Myocyte (in vitro differentiated cells): ENCODE results near the gene FOXR1. TPM values are rescaled to one million over a fixed set of nuclear protein-coding genes. Genes with fewer than 3 reads are reported as not detected.

Source experiments
- DNase-seq: peaks from one replicate; pipeline ENCODE4 v3.0.0-alpha.2; 2012; ENCODE audit warnings: low read depth
- polyA plus RNA-seq: library from polyadenylated mRNA; unstranded; fragments of >200 nt; gene quantifications from one replicate; pipeline ENCODE4 v1.2.1, GENCODE V29; 2012; ENCODE audit warnings: missing spikeins
- total RNA-seq: library from RNA; depleted of rRNA; stranded (reverse); fragments of >200 nt; gene quantifications from 2 replicates; pipeline ENCODE4 v1.2.3, GENCODE V29; 2014

The FOXR1 gene
- not detected in 2 replicates for total RNA-seq
- polyA plus RNA-seq: not detected

- no peak for DNase-seq
Observed at GRCh38 chr11:118971646-118972045, at the start of gene FOXR1. FOXR1 (plus strand) TSS chr11:118971761; CDS start chr11:118971932, 171 bp downstream.

- DNase-seq: peak; percentile 76
Observed at GRCh38 chr11:118921929-118922744, 49.4 kb upstream of the FOXR1 start.

- DNase-seq: no peak
Observed at GRCh38 chr11:118922745-118923627, 48.6 kb upstream of the FOXR1 start.

- DNase-seq: no peak
Observed at GRCh38 chr11:118923721-118924587, 47.6 kb upstream of the FOXR1 start.

- DNase-seq: peak; percentile 62
Observed at GRCh38 chr11:118924591-118925585, 46.7 kb upstream of the FOXR1 start.

GRCh38 chr11:118927554-118928100 is 43.9 kb upstream of the FOXR1 start:
- no peak for DNase-seq

- peak; percentile 95 for DNase-seq
Observed at GRCh38 chr11:118928101-118928869, 43.3 kb upstream of the FOXR1 start.

- DNase-seq: no peak
Observed at GRCh38 chr11:118928870-118929500, 42.6 kb upstream of the FOXR1 start.

- DNase-seq: peak; percentile 74
Observed at GRCh38 chr11:118929501-118930093, 42.0 kb upstream of the FOXR1 start.

- peak; percentile 78 for DNase-seq
Observed at GRCh38 chr11:118930094-118930712, 41.4 kb upstream of the FOXR1 start.

- no peak for DNase-seq
Observed at GRCh38 chr11:118931571-118931970, 40.0 kb upstream of the FOXR1 start.

- DNase-seq: no peak
Observed at GRCh38 chr11:118933486-118933885, 38.1 kb upstream of the FOXR1 start.

- DNase-seq: no peak
Observed at GRCh38 chr11:118935376-118935775, 36.2 kb upstream of the FOXR1 start.

- peak; percentile 88 for DNase-seq
Observed at GRCh38 chr11:118938491-118939403, 32.8 kb upstream of the FOXR1 start.

- no peak for DNase-seq
Observed at GRCh38 chr11:118939404-118939915, 32.1 kb upstream of the FOXR1 start.
